Neutrophil (primary cell): ENCODE results near the gene PRSS27.
"Not testable (repeated sequence)": the region's sequence is repeated elsewhere in the genome, so short reads cannot be mapped to it uniquely, and the experiment has no call there.

Experiments used
- H3K27ac ChIP-seq: fragments of 200-600 bp; sonication (generic); 2 replicates; pipeline ENCODE4 v1.5.1; 2016; ENCODE audit warnings: mild to moderate bottlenecking, moderate library complexity
- H3K27me3 ChIP-seq: fragments of 200-600 bp; sonication (generic); 2 replicates; pipeline ENCODE4 v1.6.0; 2016; ENCODE audit warnings: mild to moderate bottlenecking
- H3K36me3 ChIP-seq: fragments of 200-600 bp; sonication (generic); 2 replicates; pipeline ENCODE4 v1.5.1; 2017
- H3K4me1 ChIP-seq, 2 experiments: fragments of 200-600 bp in 1 of 2; sonication (generic) in 1 of 2; 1 replicate in 1 of 2; 2 replicates in 1 of 2; pipeline versions ENCODE4 v1.5.1 to v1.6.1; 2013 to 2016; ENCODE audit warnings: low read depth in 1 of 2, low read length in 1 of 2, mild to moderate bottlenecking in 1 of 2, moderate library complexity in 1 of 2; ENCODE audit not compliant: control insufficient read depth in 1 of 2, insufficient read depth in 1 of 2
- H3K4me3 ChIP-seq, 2 experiments: fragments of 200-600 bp in 1 of 2; sonication (generic) in 1 of 2; 1 replicate in 1 of 2; 2 replicates in 1 of 2; pipeline ENCODE4 v1.5.1; 2013 to 2016; ENCODE audit warnings: low read depth in 1 of 2, low read length in 1 of 2, mild to moderate bottlenecking in 1 of 2, moderate library complexity in 1 of 2
- H3K9me3 ChIP-seq: fragments of 200-600 bp; sonication (generic); 2 replicates; pipeline ENCODE4 v1.5.1; 2016
- TF ChIP-seq, protein P1 (sequence below): fragments of 200-600 bp; sonication (generic); IDR thresholded peaks from 2 replicates; pipeline ENCODE4 v1.5.1; 2016; ENCODE audit warnings: antibody characterized with exemption

Gene PRSS27

DNA sequence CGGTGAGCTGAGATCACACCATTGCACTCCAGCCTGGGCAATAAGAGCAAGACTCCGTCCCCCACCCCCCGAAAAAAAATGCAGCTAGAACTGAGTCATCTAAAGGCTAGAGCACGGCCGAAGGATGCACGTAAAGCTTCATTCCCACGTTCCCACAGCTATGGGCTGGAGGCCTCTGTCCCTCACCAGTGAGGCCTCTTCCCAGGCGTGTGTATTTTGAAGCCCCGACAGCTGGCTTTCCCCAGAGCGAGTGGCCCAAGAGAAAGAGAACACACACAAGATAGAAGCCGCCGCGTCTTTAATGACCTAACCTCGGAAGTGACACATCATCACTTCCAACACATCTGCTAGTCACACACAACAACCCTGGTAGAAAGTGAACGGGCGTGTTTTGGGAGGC is 44.3 kb downstream of the PRSS27 start:
- Histone ChIP-seq H3K4me1 (peaks cover 28 to 30% of the 10 kb centered on the region in 2 experiments), H3K27me3 (no peaks in the 10 kb centered on the region), H3K4me3 (no peak overlapping the region), H3K36me3 (no peaks in the 10 kb centered on the region), H3K9me3 (no peaks in the 10 kb centered on the region), H3K27ac (no peak overlapping the region)
- TF ChIP-seq, protein P1, sequence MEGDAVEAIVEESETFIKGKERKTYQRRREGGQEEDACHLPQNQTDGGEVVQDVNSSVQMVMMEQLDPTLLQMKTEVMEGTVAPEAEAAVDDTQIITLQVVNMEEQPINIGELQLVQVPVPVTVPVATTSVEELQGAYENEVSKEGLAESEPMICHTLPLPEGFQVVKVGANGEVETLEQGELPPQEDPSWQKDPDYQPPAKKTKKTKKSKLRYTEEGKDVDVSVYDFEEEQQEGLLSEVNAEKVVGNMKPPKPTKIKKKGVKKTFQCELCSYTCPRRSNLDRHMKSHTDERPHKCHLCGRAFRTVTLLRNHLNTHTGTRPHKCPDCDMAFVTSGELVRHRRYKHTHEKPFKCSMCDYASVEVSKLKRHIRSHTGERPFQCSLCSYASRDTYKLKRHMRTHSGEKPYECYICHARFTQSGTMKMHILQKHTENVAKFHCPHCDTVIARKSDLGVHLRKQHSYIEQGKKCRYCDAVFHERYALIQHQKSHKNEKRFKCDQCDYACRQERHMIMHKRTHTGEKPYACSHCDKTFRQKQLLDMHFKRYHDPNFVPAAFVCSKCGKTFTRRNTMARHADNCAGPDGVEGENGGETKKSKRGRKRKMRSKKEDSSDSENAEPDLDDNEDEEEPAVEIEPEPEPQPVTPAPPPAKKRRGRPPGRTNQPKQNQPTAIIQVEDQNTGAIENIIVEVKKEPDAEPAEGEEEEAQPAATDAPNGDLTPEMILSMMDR, result no peak

DNA sequence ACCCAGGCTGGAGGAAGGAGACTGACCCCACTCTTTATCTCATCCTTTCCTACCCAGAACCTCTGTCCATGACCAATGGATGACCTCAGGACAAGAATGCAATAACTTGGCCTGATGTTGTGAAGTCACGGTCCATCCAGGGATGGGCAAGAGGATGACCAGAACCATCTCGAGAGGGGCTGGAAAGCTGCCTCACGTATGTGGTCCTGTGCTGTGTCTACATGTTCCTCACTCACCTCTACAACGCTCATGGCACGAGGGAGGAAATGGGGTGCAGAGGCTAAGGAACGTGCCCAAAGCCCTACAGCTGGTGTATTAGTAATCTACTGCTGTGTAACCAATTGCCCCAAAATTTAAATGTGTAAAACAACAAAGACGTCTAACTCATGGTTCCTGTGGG is 45.0 kb downstream of the PRSS27 start:
- peak overlapping the region; percentile 90 for H3K27ac ChIP-seq
- no peaks in the 10 kb centered on the region for H3K36me3 ChIP-seq
- H3K27me3 ChIP-seq, result no peaks in the 10 kb centered on the region
- H3K4me3 ChIP-seq, result peak overlapping the region in 1 of 2 experiments; percentile 79
- peaks cover 28 to 32% of the 10 kb centered on the region in 2 experiments for H3K4me1 ChIP-seq
- TF ChIP-seq, protein P1, result no peak
- H3K9me3 ChIP-seq, result no peaks in the 10 kb centered on the region

DNA sequence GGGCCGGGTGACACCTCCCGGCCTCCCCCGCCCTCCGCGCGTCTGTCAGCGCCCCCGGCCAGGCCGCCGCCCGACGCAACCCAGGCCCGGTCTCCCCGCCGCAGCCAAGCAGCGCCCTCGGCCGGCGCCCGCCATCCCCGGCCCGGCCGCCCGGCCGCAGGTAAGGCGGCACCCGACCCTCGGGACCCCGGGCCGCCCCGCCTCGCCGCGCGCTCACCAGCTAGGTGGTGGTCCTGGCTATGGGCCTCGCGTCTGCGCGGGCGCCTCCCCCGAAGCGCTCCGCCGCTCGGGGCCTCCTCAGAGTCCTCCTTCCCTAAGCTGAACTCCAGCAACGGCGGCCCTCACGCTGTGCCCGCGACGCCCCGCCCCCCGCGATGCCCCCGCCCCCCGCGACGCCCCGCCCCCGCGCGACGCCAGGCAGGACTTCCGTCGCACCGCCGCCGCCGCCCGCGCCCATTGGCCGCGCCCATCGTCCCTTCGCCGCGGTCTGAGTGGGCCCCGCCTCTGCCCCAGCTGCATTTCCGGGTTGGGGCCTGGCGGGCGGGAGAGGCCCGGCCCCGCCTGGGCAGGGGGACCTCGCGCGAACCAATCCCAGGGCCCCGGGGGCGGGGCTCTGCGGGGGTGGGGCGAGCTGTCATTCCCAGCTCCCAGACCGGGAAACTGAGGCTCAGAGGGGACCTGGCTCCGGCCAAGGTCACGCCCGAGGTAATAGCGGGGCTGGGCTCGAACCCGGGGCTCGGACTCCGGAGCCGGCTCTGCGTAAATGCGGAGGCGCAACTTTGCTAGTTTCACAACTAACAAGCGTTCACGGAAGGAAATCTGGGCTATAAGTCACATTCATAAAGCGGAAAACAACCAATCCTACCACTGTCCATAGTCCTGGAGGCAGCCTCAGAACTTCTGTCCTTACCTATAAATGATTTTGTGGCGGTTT is 46.7 kb downstream of the PRSS27 start:
- peak overlapping the region; percentile 90 for H3K27ac ChIP-seq
- no peaks in the 10 kb centered on the region for H3K9me3 ChIP-seq
- TF ChIP-seq, protein P1, result peak; percentile 31

DNA sequence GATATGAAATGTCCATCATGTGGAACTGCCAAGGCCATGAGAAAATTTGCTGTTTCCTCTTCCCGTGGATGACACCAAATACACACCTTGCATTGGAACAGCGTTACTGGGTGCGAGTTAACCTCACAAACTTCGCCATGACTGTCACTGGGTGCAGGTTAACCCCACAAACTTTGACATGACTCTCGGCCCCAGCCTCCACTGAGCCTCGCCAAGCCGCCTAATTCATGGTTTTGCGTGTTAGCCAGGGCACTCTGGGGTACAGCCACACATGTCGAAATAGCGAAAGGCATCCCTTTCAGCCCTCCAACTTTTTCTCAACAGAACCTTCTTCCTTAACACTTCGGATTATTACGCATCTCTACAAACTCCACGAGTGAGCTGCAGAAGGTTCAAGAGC is 48.3 kb downstream of the PRSS27 start:
- no peak overlapping the region for H3K4me3 ChIP-seq
- H3K27ac ChIP-seq, result peak overlapping the region; percentile 90
- H3K36me3 ChIP-seq, result peaks cover 13% of the 10 kb centered on the region

More for the DNA sequence above, 46.7 kb downstream of the PRSS27 start:
- Histone ChIP-seq H3K27me3 (no peaks in the 10 kb centered on the region), H3K4me3 (peak overlapping the region; percentile 79 to 83), H3K4me1 (peaks cover 28 to 35% of the 10 kb centered on the region in 2 experiments), H3K36me3 (peaks cover 12% of the 10 kb centered on the region)

DNA sequence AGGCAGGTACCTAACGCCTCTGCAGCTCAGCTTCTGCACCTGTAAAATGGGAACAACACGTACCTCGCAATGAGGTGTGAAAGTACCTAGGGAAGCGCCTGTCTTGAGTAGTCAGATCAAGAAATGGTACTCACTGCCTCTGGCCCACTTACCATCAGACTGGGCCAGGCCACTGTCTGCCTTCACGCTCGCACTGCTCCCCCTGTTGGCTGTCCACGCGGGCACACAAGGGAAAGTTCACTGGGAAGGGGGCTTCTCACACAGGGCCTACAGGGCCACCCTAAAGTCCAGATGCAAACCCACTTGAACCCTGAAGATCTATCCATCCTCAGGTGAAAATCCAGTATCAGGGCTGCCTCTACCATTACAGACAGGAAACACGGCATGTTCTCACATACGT is 48.8 kb downstream of the PRSS27 start:
- not testable (repeated sequence) for H3K27me3 ChIP-seq, H3K4me3 ChIP-seq, H3K9me3 ChIP-seq, H3K27ac ChIP-seq
- peaks cover 28 to 35% of the 10 kb centered on the region in 2 experiments for H3K4me1 ChIP-seq
- H3K36me3 ChIP-seq, result peaks cover 13% of the 10 kb centered on the region

More for the DNA sequence above, 48.3 kb downstream of the PRSS27 start:
- Histone ChIP-seq H3K27me3 (no peaks in the 10 kb centered on the region), H3K9me3 (no peaks in the 10 kb centered on the region), H3K4me1 (peaks cover 28 to 35% of the 10 kb centered on the region in 2 experiments)
- TF ChIP-seq, protein P1, result no peak

DNA sequence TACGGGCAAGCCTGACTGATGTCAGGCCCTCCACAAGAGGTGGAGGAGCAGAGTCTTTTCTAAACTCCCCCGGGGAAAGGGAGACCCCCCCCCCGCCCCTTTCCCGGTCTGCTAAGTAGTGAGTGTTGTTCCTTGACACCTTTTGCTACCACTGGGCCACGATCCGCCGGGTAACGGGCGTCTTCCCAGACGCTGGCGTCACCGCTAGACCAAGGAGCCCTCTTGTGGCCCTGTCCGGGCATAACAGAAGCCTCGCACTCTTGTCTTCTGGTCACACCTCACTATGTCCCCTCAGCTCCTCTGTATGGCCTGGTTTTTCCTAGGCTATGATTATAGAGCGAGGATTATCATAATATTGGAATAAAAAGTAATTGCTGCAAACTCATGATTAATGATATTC is 50.0 kb downstream of the PRSS27 start:
- TF ChIP-seq, protein P1, result peak; percentile 68
- peaks cover 25 to 32% of the 10 kb centered on the region in 2 experiments for H3K4me1 ChIP-seq
- not testable (repeated sequence) for H3K4me3 ChIP-seq, H3K27ac ChIP-seq, H3K27me3 ChIP-seq, H3K9me3 ChIP-seq
- H3K36me3 ChIP-seq, result peaks cover 17% of the 10 kb centered on the region

DNA sequence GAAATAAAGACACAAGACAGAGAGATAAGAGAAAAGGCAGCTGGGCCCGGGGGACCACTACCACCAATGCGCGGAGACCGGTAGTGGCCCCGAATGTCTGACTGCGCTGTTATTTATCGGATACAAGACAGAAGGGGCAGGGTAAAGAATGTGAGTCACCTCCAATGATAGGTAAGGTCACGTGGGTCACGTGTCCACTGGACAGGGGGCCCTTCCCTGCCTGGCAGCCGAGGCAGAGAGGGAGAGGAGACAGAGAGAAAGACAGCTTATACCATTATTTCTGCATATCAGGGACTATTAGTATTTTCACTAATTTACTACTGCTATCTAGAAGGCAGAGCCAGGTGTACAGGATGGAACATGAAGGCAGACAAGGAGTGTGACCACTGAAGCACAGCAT is 50.4 kb downstream of the PRSS27 start:
- not testable (repeated sequence) for H3K4me3 ChIP-seq, H3K27ac ChIP-seq

DNA sequence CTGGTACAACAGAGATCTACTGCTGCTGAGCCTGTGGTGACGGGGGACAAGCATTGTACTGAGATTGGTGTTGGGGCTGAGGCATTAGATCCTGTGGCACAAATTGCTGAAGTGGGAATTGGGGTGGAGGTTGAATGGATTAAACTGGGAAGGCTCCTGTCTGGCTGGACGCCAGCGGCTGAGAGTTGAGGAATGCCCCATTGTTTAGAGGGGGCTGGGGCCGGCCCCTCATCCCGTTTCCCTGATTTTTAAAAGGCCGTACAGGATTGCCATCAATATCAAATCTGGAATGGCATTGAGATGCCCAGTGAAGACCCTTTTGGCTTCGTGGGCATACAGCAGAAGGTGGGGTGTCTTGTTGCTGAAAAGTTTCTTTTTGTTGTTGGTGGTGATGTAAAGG is 53.4 kb downstream of the PRSS27 start:
- H3K4me1 ChIP-seq, H3K9me3 ChIP-seq: not testable (repeated sequence)

More for the DNA sequence above, 50.4 kb downstream of the PRSS27 start:
- not testable (repeated sequence) for H3K9me3 ChIP-seq, H3K27me3 ChIP-seq
- H3K4me1 ChIP-seq, result peaks cover 21 to 28% of the 10 kb centered on the region in 2 experiments
- H3K36me3 ChIP-seq, result peaks cover 22% of the 10 kb centered on the region

More for the DNA sequence above, 53.4 kb downstream of the PRSS27 start:
- not testable (repeated sequence) for H3K4me3 ChIP-seq, H3K27me3 ChIP-seq, H3K27ac ChIP-seq
- peaks cover 38% of the 10 kb centered on the region for H3K36me3 ChIP-seq
